K562 (cell line): ENCODE results near the gene GGA2. TPM values are rescaled to one million over a fixed set of nuclear protein-coding genes. Genes with fewer than 3 reads are reported as not detected.
A peak's percentile ranks its signal among the peaks of the same experiment; 100 is the strongest.

Experiments
- ARHGAP35 ChIP-seq: fragments of 450-650 bp; IDR thresholded peaks from 2 replicates; pipeline ENCODE4 v1.6.1; 2018; ENCODE audit not compliant: partially characterized antibody
- BCLAF1 ChIP-seq, 2 experiments: fragments of 450-650 bp in 1 of 2; IDR thresholded peaks; 2 replicates each; pipeline ENCODE4 v1.6.1; 2011 to 2017; ENCODE audit warnings: low read depth in 2 of 2, antibody characterized with exemption in 1 of 2, borderline replicate concordance in 1 of 2, low read length in 1 of 2, mild to moderate bottlenecking in 1 of 2, mixed read lengths in 1 of 2; ENCODE audit not compliant: control insufficient read depth in 1 of 2
- BMI1 ChIP-seq: fragments of 150-350 bp; IDR thresholded peaks from 2 replicates; pipeline ENCODE4 v1.6.1; 2014; ENCODE audit warnings: low read length
- CBX5 ChIP-seq: IDR thresholded peaks from 2 replicates; pipeline ENCODE4 v1.6.1; 2014; ENCODE audit warnings: low read depth, borderline replicate concordance
- CTBP1 ChIP-seq: fragments of 450-650 bp; IDR thresholded peaks from 2 replicates; pipeline ENCODE4 v1.6.1; 2016; ENCODE audit warnings: borderline replicate concordance
- DDX20 ChIP-seq: fragments of 450-650 bp; IDR thresholded peaks from 2 replicates; pipeline ENCODE4 v1.6.1; 2016; ENCODE audit warnings: missing genetic modification characterization, low read depth, mild to moderate bottlenecking, missing compliant biosample characterization, moderate library complexity
- DEAF1 ChIP-seq: fragments of 450-650 bp; formaldehyde crosslinking; IDR thresholded peaks from 2 replicates; pipeline ENCODE4 v1.4.0; 2020; ENCODE audit warnings: mild to moderate bottlenecking, moderate library complexity
- EP300 ChIP-seq: IDR thresholded peaks from 2 replicates; pipeline ENCODE4 v1.6.1; 2012; ENCODE audit warnings: low read length, improper control_type of control experiment
- HDGF ChIP-seq: fragments of 450-650 bp; IDR thresholded peaks from 2 replicates; pipeline ENCODE4 v1.6.1; 2016
- JUND ChIP-seq, 2 experiments: IDR thresholded peaks; 2 replicates in 1 of 2; 3 replicates in 1 of 2; pipeline ENCODE4 v1.6.1; 2011; ENCODE audit warnings: borderline replicate concordance in 2 of 2, low read depth in 2 of 2, low read length in 2 of 2, improper control_type of control experiment in 1 of 2, missing biosample characterization in 1 of 2, missing genetic modification characterization in 1 of 2, missing genetic modification reagents in 1 of 2
- MCM5 ChIP-seq: fragments of 450-650 bp; IDR thresholded peaks from 2 replicates; pipeline ENCODE4 v1.6.1; 2016; ENCODE audit warnings: low read depth
- PHB2 ChIP-seq: fragments of 450-650 bp; IDR thresholded peaks from 2 replicates; pipeline ENCODE4 v1.6.1; 2017; ENCODE audit warnings: low read depth
- RAD51 ChIP-seq: fragments of 450-650 bp; IDR thresholded peaks from 2 replicates; pipeline ENCODE4 v1.7.1; 2016; ENCODE audit warnings: low read depth, mild to moderate bottlenecking, borderline replicate concordance
- SMARCA5 ChIP-seq: fragments of 450-650 bp; IDR thresholded peaks from 2 replicates; pipeline ENCODE4 v1.6.1; 2016
- SOX6 ChIP-seq: fragments of 450-650 bp; IDR thresholded peaks from 2 replicates; pipeline ENCODE4 v1.6.1; 2014; ENCODE audit warnings: mild to moderate bottlenecking
- TEAD1 ChIP-seq, 2 experiments: fragments of 450-650 bp in 1 of 2; sonication (generic) in 1 of 2; formaldehyde crosslinking; IDR thresholded peaks; 2 replicates each; pipeline versions ENCODE4 v1.4.0 to v1.8.0; 2020 to 2022; ENCODE audit warnings: mild to moderate bottlenecking in 2 of 2, missing genetic modification reagents in 1 of 2
- ZBED1 ChIP-seq: IDR thresholded peaks from 2 replicates; pipeline ENCODE4 v1.6.1; 2014
- ZNF124 ChIP-seq: sonication (generic); formaldehyde crosslinking; IDR thresholded peaks from 2 replicates; pipeline ENCODE4 v1.8.1; 2022; ENCODE audit warnings: missing genetic modification reagents
- ZNF146 ChIP-seq: IDR thresholded peaks from one replicate; pipeline ENCODE4 v1.6.1; 2018; ENCODE audit warnings: missing compliant biosample characterization; ENCODE audit not compliant: unreplicated experiment
- ZNF253 ChIP-seq: fragments of 250-450 bp; sonication (Bioruptor Pico); conservative IDR thresholded peaks from 2 replicates; pipeline ENCODE4 v1.6.1; 2021; ENCODE audit warnings: mild to moderate bottlenecking
- ZNF274 ChIP-seq: IDR thresholded peaks from 2 replicates; pipeline ENCODE4 v1.6.1; 2011; ENCODE audit warnings: low read depth, mild to moderate bottlenecking, low read length, moderate library complexity, borderline replicate concordance
- polyA plus RNA-seq, 8 experiments: library from polyadenylated mRNA; depleted of rRNA in 4 of 8; stranded (reverse) in 5 of 8; unstranded in 3 of 8; fragments of >200 nt; fragmentation: Nextera tagmentation in 2 of 8; fragmentation: Illumina TruSeq in 1 of 8; extraction: Ambion mirVana in 2 of 8; extraction: Trizol in 1 of 8; gene quantifications; 2 replicates each; pipeline versions ENCODE4 v1.2.1 to v1.2.3, GENCODE V29; 2011 to 2014; ENCODE audit warnings: inconsistent platforms in 1 of 8, missing spikeins in 1 of 8
- total RNA-seq, 7 experiments: library from RNA; depleted of rRNA in 6 of 7; stranded (reverse); fragments of >200 nt in 6 of 7; fragmentation: Illumina TruSeq in 2 of 7; extraction: Trizol in 2 of 7; gene quantifications; 2 replicates each; pipeline versions ENCODE4 v1.2.1 to v1.2.3, GENCODE V29; 2011 to 2021; ENCODE audit warnings: low replicate concordance in 1 of 7
- TF ChIP-seq, protein P1 (sequence below): sonication (generic); formaldehyde crosslinking; IDR thresholded peaks from 2 replicates; pipeline ENCODE4 v1.8.0; 2022; ENCODE audit warnings: missing genetic modification reagents, mild to moderate bottlenecking, moderate library complexity, borderline replicate concordance

GGA2 gene
- total and polyA plus RNA-seq, 9 of the 15 experiments (the other 6 are each of a cell fraction or from before 2014, with no cell fraction given), result 11.9 to 133 (median 66.3) TPM

GRCh38 chr16:23510164-23510914 lies at the start of gene GGA2 (continued):
- TF ChIP-seq, protein P1, sequence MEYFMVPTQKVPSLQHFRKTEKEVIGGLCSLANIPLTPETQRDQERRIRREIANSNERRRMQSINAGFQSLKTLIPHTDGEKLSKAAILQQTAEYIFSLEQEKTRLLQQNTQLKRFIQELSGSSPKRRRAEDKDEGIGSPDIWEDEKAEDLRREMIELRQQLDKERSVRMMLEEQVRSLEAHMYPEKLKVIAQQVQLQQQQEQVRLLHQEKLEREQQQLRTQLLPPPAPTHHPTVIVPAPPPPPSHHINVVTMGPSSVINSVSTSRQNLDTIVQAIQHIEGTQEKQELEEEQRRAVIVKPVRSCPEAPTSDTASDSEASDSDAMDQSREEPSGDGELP, result peak; percentile 86
- TF ChIP-seq SMARCA5, result no peak
- 0 out of 4 replicates have a peak, but pooled peaks have one; percentile 11 to 71 for TF ChIP-seq TEAD1 (CRISPR knock-in tag; IDR thresholded peaks at IDR 0.05)
- TF ChIP-seq PHB2, result no peak
- no peak for TF ChIP-seq MCM5
- peak; percentile 89 for TF ChIP-seq RAD51
- TF ChIP-seq BMI1, result no peak
- no peak for TF ChIP-seq ZNF253 (CRISPR knock-in tag)
- TF ChIP-seq JUND (IDR thresholded peaks at IDR 0.05; ENCODE audit: borderline replicate concordance, low read depth, low read length), result peak; percentile 25; the same call in 1 of the 2 replicates
- no peak; the same call in 2 of the 3 replicates for TF ChIP-seq JUND (tag; IDR thresholded peaks at IDR 0.05; ENCODE audit: borderline replicate concordance, low read depth, low read length)
- TF ChIP-seq CTBP1, result peak; percentile 69; the same call in 1 of the 2 replicates
- no peak for TF ChIP-seq ZNF146
- no peak for TF ChIP-seq ZNF124 (CRISPR knock-in tag)
- peak; percentile 78; the same call in 1 of the 2 replicates for TF ChIP-seq HDGF
- TF ChIP-seq DDX20 (tag), result no peak
- no peak for TF ChIP-seq CBX5
- TF ChIP-seq ZBED1, result no peak
- TF ChIP-seq SOX6, result peak; percentile 39; the same call in 1 of the 2 replicates
- TF ChIP-seq EP300, result no peak
- TF ChIP-seq DEAF1 (CRISPR knock-in tag), result no peak
- no peak for TF ChIP-seq ZNF274
- TF ChIP-seq ARHGAP35, result no peak
- no peak for TF ChIP-seq BCLAF1 (IDR thresholded peaks at IDR 0.05; ENCODE audit: borderline replicate concordance in 1 of 2, control insufficient read depth in 1 of 2, low read depth in 2 of 2, low read length in 1 of 2)
